H1 (cell line): Measurements from ENCODE around the gene HIC1. TPM values are rescaled to one million over a fixed set of nuclear protein-coding genes. Genes with fewer than 3 reads are reported as not detected.

Experiments used
- EGR1 ChIP-seq: IDR thresholded peaks from 2 replicates; pipeline ENCODE4 v1.6.1; 2011; ENCODE audit warnings: low read depth, low read length, borderline replicate concordance
- GTF2F1 ChIP-seq: IDR thresholded peaks from 2 replicates; pipeline ENCODE4 v1.6.1; 2012; ENCODE audit warnings: low read depth, low read length, improper control_type of control experiment, borderline replicate concordance
- NANOG ChIP-seq: IDR thresholded peaks from 2 replicates; pipeline ENCODE4 v1.6.1; 2011; ENCODE audit warnings: low read length, low read depth, mild to moderate bottlenecking, inconsistent platforms; ENCODE audit not compliant: insufficient read depth, poor library complexity, severe bottlenecking
- SP1 ChIP-seq: IDR thresholded peaks from 2 replicates; pipeline ENCODE4 v1.6.1; 2011; ENCODE audit warnings: low read depth, low read length
- polyA plus RNA-seq, 7 experiments: library from polyadenylated mRNA; depleted of rRNA in 3 of 7; stranded (reverse) in 5 of 7; unstranded in 2 of 7; fragments of >200 nt in 5 of 7; fragments of 200-250 nt in 2 of 7; gene quantifications; 1 replicate in 5 of 7; 2 replicates in 1 of 7; 4 replicates in 1 of 7; pipeline versions ENCODE4 v1.2.1 to v1.2.3, GENCODE V29; 2011 to 2013; ENCODE audit warnings: missing spikeins in 2 of 7, mixed read lengths in 2 of 7
- total RNA-seq: library from RNA; stranded (reverse); fragmentation: NEBNext Ultra II Directional; extraction: Animal tissue kit (Norgen Biotek cat#: 25700); gene quantifications from 2 replicates; pipeline ENCODE4 v1.2.1, GENCODE V29; 2021
- TF ChIP-seq, protein P1 (sequence below): fragments of 300-600 bp; sonication (generic); IDR thresholded peaks from 2 replicates; pipeline ENCODE4 v1.7.1; 2012; ENCODE audit warnings: low read length, moderate library complexity, mild to moderate bottlenecking, inconsistent platforms; ENCODE audit not compliant: insufficient replicate concordance
- TF ChIP-seq, protein P2 (sequence below): IDR thresholded peaks from 2 replicates; pipeline ENCODE4 v1.6.1; 2012; ENCODE audit warnings: low read length, inconsistent platforms
- TF ChIP-seq, protein P3 (sequence below): IDR thresholded peaks from 2 replicates; pipeline ENCODE4 v1.6.1; 2011; ENCODE audit warnings: low read depth, mild to moderate bottlenecking, low read length; ENCODE audit not compliant: insufficient read depth

Gene HIC1
- total and polyA plus RNA-seq, 2 of the 8 experiments (the other 6 are each of a cell fraction or from before 2014, with no cell fraction given) = 0.06 to 0.09 TPM

DNA sequence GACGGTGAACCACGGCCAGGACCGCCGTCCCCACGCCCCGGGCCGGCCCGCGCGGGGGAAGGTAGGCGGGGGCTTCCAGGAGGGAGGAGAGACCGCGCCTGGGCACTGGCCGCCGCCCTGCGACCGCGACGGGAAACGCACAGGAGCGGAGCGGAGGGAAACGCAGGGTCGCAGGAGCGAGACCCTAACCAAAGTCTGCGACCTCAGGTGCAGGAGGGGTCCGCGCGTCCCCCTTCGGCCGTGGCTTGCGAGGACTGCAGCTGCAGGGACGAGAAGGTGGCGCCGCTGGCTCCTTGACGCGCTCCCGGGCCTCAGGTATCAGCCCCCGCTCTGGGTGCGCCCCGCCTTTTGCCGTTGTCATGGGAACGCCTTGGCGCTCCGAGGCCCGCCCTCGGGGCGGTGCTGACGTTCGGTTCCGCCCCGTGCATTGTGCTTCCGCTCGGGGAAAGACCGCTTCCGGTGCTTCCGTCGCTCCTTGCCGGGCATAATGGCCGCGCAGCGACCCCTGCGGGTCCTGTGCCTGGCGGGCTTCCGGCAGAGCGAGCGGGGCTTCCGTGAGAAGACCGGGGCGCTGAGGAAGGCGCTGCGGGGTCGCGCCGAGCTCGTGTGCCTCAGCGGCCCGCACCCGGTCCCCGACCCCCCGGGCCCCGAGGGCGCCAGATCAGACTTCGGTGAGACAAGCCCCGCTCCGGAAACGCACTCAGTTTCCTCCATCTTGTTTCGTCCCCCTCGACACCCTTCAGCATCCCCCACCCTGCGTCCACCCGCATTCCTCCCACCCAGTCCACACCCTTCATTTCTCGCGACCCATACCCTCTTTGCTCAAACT, 13.1 kb upstream of the HIC1 start, which contains the start of gene OVCA2 (continued):
- TF ChIP-seq, protein P1, sequence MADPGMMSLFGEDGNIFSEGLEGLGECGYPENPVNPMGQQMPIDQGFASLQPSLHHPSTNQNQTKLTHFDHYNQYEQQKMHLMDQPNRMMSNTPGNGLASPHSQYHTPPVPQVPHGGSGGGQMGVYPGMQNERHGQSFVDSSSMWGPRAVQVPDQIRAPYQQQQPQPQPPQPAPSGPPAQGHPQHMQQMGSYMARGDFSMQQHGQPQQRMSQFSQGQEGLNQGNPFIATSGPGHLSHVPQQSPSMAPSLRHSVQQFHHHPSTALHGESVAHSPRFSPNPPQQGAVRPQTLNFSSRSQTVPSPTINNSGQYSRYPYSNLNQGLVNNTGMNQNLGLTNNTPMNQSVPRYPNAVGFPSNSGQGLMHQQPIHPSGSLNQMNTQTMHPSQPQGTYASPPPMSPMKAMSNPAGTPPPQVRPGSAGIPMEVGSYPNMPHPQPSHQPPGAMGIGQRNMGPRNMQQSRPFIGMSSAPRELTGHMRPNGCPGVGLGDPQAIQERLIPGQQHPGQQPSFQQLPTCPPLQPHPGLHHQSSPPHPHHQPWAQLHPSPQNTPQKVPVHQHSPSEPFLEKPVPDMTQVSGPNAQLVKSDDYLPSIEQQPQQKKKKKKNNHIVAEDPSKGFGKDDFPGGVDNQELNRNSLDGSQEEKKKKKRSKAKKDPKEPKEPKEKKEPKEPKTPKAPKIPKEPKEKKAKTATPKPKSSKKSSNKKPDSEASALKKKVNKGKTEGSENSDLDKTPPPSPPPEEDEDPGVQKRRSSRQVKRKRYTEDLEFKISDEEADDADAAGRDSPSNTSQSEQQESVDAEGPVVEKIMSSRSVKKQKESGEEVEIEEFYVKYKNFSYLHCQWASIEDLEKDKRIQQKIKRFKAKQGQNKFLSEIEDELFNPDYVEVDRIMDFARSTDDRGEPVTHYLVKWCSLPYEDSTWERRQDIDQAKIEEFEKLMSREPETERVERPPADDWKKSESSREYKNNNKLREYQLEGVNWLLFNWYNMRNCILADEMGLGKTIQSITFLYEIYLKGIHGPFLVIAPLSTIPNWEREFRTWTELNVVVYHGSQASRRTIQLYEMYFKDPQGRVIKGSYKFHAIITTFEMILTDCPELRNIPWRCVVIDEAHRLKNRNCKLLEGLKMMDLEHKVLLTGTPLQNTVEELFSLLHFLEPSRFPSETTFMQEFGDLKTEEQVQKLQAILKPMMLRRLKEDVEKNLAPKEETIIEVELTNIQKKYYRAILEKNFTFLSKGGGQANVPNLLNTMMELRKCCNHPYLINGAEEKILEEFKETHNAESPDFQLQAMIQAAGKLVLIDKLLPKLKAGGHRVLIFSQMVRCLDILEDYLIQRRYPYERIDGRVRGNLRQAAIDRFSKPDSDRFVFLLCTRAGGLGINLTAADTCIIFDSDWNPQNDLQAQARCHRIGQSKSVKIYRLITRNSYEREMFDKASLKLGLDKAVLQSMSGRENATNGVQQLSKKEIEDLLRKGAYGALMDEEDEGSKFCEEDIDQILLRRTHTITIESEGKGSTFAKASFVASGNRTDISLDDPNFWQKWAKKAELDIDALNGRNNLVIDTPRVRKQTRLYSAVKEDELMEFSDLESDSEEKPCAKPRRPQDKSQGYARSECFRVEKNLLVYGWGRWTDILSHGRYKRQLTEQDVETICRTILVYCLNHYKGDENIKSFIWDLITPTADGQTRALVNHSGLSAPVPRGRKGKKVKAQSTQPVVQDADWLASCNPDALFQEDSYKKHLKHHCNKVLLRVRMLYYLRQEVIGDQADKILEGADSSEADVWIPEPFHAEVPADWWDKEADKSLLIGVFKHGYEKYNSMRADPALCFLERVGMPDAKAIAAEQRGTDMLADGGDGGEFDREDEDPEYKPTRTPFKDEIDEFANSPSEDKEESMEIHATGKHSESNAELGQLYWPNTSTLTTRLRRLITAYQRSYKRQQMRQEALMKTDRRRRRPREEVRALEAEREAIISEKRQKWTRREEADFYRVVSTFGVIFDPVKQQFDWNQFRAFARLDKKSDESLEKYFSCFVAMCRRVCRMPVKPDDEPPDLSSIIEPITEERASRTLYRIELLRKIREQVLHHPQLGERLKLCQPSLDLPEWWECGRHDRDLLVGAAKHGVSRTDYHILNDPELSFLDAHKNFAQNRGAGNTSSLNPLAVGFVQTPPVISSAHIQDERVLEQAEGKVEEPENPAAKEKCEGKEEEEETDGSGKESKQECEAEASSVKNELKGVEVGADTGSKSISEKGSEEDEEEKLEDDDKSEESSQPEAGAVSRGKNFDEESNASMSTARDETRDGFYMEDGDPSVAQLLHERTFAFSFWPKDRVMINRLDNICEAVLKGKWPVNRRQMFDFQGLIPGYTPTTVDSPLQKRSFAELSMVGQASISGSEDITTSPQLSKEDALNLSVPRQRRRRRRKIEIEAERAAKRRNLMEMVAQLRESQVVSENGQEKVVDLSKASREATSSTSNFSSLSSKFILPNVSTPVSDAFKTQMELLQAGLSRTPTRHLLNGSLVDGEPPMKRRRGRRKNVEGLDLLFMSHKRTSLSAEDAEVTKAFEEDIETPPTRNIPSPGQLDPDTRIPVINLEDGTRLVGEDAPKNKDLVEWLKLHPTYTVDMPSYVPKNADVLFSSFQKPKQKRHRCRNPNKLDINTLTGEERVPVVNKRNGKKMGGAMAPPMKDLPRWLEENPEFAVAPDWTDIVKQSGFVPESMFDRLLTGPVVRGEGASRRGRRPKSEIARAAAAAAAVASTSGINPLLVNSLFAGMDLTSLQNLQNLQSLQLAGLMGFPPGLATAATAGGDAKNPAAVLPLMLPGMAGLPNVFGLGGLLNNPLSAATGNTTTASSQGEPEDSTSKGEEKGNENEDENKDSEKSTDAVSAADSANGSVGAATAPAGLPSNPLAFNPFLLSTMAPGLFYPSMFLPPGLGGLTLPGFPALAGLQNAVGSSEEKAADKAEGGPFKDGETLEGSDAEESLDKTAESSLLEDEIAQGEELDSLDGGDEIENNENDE = no peak
- TF ChIP-seq EGR1 (peak; percentile 71), GTF2F1 (peak; percentile 80; the same call in 1 of the 2 replicates), SP1 (peak; percentile 78; the same call in 1 of the 2 replicates), NANOG (peak; percentile 33)
- TF ChIP-seq, protein P2, sequence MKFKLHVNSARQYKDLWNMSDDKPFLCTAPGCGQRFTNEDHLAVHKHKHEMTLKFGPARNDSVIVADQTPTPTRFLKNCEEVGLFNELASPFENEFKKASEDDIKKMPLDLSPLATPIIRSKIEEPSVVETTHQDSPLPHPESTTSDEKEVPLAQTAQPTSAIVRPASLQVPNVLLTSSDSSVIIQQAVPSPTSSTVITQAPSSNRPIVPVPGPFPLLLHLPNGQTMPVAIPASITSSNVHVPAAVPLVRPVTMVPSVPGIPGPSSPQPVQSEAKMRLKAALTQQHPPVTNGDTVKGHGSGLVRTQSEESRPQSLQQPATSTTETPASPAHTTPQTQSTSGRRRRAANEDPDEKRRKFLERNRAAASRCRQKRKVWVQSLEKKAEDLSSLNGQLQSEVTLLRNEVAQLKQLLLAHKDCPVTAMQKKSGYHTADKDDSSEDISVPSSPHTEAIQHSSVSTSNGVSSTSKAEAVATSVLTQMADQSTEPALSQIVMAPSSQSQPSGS = no peak
- TF ChIP-seq, protein P3, sequence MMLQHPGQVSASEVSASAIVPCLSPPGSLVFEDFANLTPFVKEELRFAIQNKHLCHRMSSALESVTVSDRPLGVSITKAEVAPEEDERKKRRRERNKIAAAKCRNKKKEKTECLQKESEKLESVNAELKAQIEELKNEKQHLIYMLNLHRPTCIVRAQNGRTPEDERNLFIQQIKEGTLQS = no peak
